ENCODE results near the gene MSX1. TPM values are rescaled to one million over a fixed set of nuclear protein-coding genes. Genes with fewer than 3 reads are reported as not detected.

Gene MSX1
- total RNA-seq, 1 donor from 2014 or later, result 2.9 TPM

DNA sequence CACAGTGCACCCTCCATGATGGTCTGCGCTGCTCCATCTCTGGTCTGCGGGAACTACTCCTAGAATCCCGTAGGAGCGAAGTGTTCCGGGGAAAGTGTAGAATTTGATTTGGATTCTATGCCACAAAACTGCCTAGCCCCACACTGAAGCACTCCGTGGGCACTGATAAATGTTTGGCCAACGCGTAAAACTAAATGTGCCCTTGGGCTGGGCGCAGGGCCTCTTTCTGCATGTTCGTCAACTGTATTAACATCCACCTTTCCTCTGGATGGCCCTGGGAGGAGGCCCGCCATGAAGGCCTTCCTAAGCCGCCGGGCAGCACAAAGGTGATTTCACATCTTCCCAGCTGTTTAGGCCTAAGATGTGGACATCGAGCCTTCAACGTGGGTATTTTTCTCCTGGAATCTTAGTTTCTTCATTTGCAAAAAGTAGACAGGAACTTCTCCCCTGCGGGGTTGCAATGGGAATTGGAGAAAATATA, 2.6 kb downstream of the MSX1 start:
- no peak for TF ChIP-seq CTCF (IDR thresholded peaks at IDR 0.05; ENCODE audit: unreplicated experiment)
- DNase-seq (ENCODE audit: low spot score, unreplicated experiment), result no peak
- Mint-ChIP-seq H3K9me3 (ENCODE audit: low read depth) (no peaks in the 10 kb centered on the region), H3K4me3 (ENCODE audit: low read depth) (peak overlapping the region; percentile 49), H3K27ac (no peak overlapping the region), H3K36me3 (ENCODE audit: insufficient read depth) (no peaks in the 10 kb centered on the region), H3K27me3 (peaks cover 86% of the 10 kb centered on the region), H3K4me1 (ENCODE audit: low read depth) (peaks cover 13% of the 10 kb centered on the region)

GRCh38 chr4:4862665-4863482, 3.4 kb downstream of the MSX1 start:
- H3K4me1 Mint-ChIP-seq (ENCODE audit: low read depth), result peaks cover 10% of the 10 kb centered on the region
- TF ChIP-seq CTCF (IDR thresholded peaks at IDR 0.05; ENCODE audit: unreplicated experiment), result no peak
- no peaks in the 10 kb centered on the region for H3K9me3 Mint-ChIP-seq (ENCODE audit: low read depth)

GRCh38 chr4:4864443-4864939, 5.0 kb downstream of the MSX1 start:
- no peaks in the 10 kb centered on the region for H3K36me3 Mint-ChIP-seq (ENCODE audit: insufficient read depth)
- peaks cover 8% of the 10 kb centered on the region for H3K4me1 Mint-ChIP-seq (ENCODE audit: low read depth)
- H3K27ac Mint-ChIP-seq, result peak overlapping the region; percentile 13
- no peak for TF ChIP-seq CTCF (IDR thresholded peaks at IDR 0.05; ENCODE audit: unreplicated experiment)
- no peak overlapping the region for H3K4me3 Mint-ChIP-seq (ENCODE audit: low read depth)
- H3K27me3 Mint-ChIP-seq, result peaks cover 65% of the 10 kb centered on the region
- H3K9me3 Mint-ChIP-seq (ENCODE audit: low read depth), result no peaks in the 10 kb centered on the region
- DNase-seq (ENCODE audit: low spot score, unreplicated experiment), result no peak

More at GRCh38 chr4:4862665-4863482, 3.4 kb downstream of the MSX1 start:
- H3K4me3 Mint-ChIP-seq (ENCODE audit: low read depth), result peak overlapping the region; percentile 35
- no peak overlapping the region for H3K27ac Mint-ChIP-seq
- no peak for DNase-seq (ENCODE audit: low spot score, unreplicated experiment)
- H3K36me3 Mint-ChIP-seq (ENCODE audit: insufficient read depth), result no peaks in the 10 kb centered on the region
- H3K27me3 Mint-ChIP-seq, result peaks cover 78% of the 10 kb centered on the region

GRCh38 chr4:4864940-4865704, 5.7 kb downstream of the MSX1 start:
- TF ChIP-seq CTCF (IDR thresholded peaks at IDR 0.05; ENCODE audit: unreplicated experiment), result no peak
- Mint-ChIP-seq H3K4me3 (ENCODE audit: low read depth) (no peak overlapping the region), H3K27ac (no peak overlapping the region), H3K9me3 (ENCODE audit: low read depth) (no peaks in the 10 kb centered on the region), H3K36me3 (ENCODE audit: insufficient read depth) (no peaks in the 10 kb centered on the region), H3K27me3 (peaks cover 65% of the 10 kb centered on the region), H3K4me1 (ENCODE audit: low read depth) (peaks cover 8% of the 10 kb centered on the region)
- no peak for DNase-seq (ENCODE audit: low spot score, unreplicated experiment)

DNA sequence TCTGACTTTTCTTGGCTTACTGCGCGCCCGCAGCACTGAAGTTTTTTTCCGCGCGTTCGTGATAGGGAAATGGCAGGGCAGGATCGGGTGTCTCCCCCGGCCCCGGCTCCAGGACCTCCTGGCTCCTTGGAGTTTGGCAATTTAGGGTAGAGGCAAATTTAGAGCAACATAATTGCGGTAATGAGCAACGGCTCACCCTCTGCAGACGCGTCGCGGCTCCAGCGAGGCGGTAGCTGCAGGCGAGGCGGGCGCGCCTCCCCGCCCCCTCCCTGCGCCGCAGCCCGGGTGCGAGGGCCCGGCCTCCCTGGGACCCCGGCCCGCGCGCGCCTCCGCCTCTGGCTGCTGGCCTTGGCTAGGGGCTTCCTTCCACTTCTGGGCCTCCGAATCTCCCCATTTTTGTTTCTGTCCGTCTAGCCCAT, 6.2 kb downstream of the MSX1 start:
- Mint-ChIP-seq H3K4me3 (ENCODE audit: low read depth) (peak overlapping the region; percentile 74), H3K27ac (peak overlapping the region; percentile 83)

More for the DNA sequence above, 6.2 kb downstream of the MSX1 start:
- H3K9me3 Mint-ChIP-seq (ENCODE audit: low read depth), result no peaks in the 10 kb centered on the region
- H3K27me3 Mint-ChIP-seq, result peaks cover 61% of the 10 kb centered on the region
- no peak for TF ChIP-seq CTCF (IDR thresholded peaks at IDR 0.05; ENCODE audit: unreplicated experiment)
- H3K36me3 Mint-ChIP-seq (ENCODE audit: insufficient read depth), result no peaks in the 10 kb centered on the region
- DNase-seq (ENCODE audit: low spot score, unreplicated experiment), result no peak
- peaks cover 6% of the 10 kb centered on the region for H3K4me1 Mint-ChIP-seq (ENCODE audit: low read depth)

Measured in progenitor cell of endocrine pancreas (in vitro differentiated cells).